HepG2 (cell line): Measurements from ENCODE around the gene MKNK1. TPM values are rescaled to one million over a fixed set of nuclear protein-coding genes. Genes with fewer than 3 reads are reported as not detected.

Experiments used
- AGO1 ChIP-seq: fragments of 200-400 bp; formaldehyde crosslinking; IDR thresholded peaks from 2 replicates; pipeline ENCODE4 v1.6.1; 2017; ENCODE audit warnings: mild to moderate bottlenecking, low read depth, low read length, moderate library complexity; ENCODE audit not compliant: poor library complexity, severe bottlenecking
- EEA1 ChIP-seq: sonication (generic); formaldehyde crosslinking; IDR thresholded peaks from 2 replicates; pipeline ENCODE4 v1.5.1; 2020; ENCODE audit warnings: mild to moderate bottlenecking, missing genetic modification reagents, borderline replicate concordance
- HOXA5 ChIP-seq: sonication (generic); formaldehyde crosslinking; IDR thresholded peaks from 2 replicates; pipeline ENCODE4 v1.4.0; 2020; ENCODE audit warnings: missing genetic modification reagents
- KDM5A ChIP-seq: fragments of 200-600 bp; sonication (generic); IDR thresholded peaks from 2 replicates; pipeline ENCODE4 v1.7.0; 2018; ENCODE audit warnings: antibody characterized with exemption, mild to moderate bottlenecking, low read length, borderline replicate concordance
- KLF12 ChIP-seq: sonication (generic); formaldehyde crosslinking; IDR thresholded peaks from 2 replicates; pipeline ENCODE4 v1.4.0; 2020; ENCODE audit warnings: missing genetic modification reagents, borderline replicate concordance
- NR2F6 ChIP-seq, 2 experiments: IDR thresholded peaks; 2 replicates each; pipeline ENCODE4 v1.6.1; 2016; ENCODE audit warnings: antibody characterized with exemption in 1 of 2, mild to moderate bottlenecking in 1 of 2
- PITX1 ChIP-seq: sonication (generic); formaldehyde crosslinking; IDR thresholded peaks from 2 replicates; pipeline ENCODE4 v1.5.1; 2020; ENCODE audit warnings: mild to moderate bottlenecking, missing genetic modification reagents
- PRDM10 ChIP-seq: sonication (generic); formaldehyde crosslinking; IDR thresholded peaks from 2 replicates; pipeline ENCODE4 v1.4.0; 2020; ENCODE audit warnings: low read depth, missing genetic modification reagents
- RXRA ChIP-seq: sonication (generic); formaldehyde crosslinking; IDR thresholded peaks from 2 replicates; pipeline ENCODE4 v1.5.1; 2020; ENCODE audit warnings: missing genetic modification reagents
- SIN3A ChIP-seq: IDR thresholded peaks from 2 replicates; pipeline ENCODE4 v1.6.1; 2011; ENCODE audit warnings: low read depth, mild to moderate bottlenecking, control low read depth, low read length, borderline replicate concordance
- SRY ChIP-seq: sonication (generic); formaldehyde crosslinking; IDR thresholded peaks from 2 replicates; pipeline ENCODE4 v1.8.0; 2022; ENCODE audit warnings: mild to moderate bottlenecking, missing genetic modification reagents
- TRAFD1 ChIP-seq: sonication (generic); formaldehyde crosslinking; IDR thresholded peaks from 2 replicates; pipeline ENCODE4 v1.5.1; 2020; ENCODE audit warnings: missing genetic modification reagents, mild to moderate bottlenecking, borderline replicate concordance
- YEATS4 ChIP-seq: sonication (generic); formaldehyde crosslinking; IDR thresholded peaks from 2 replicates; pipeline ENCODE4 v1.4.0; 2020; ENCODE audit warnings: missing genetic modification reagents, borderline replicate concordance
- ZGPAT ChIP-seq: IDR thresholded peaks from 2 replicates; pipeline ENCODE4 v1.6.1; 2016; ENCODE audit warnings: mild to moderate bottlenecking
- ZNF124 ChIP-seq: sonication (generic); formaldehyde crosslinking; IDR thresholded peaks from 2 replicates; pipeline ENCODE4 v1.4.0; 2020; ENCODE audit warnings: missing genetic modification reagents
- ZNF333 ChIP-seq: sonication (generic); formaldehyde crosslinking; IDR thresholded peaks from 2 replicates; pipeline ENCODE4 v1.4.0; 2020; ENCODE audit warnings: mild to moderate bottlenecking, missing genetic modification reagents, borderline replicate concordance
- ZNF451 ChIP-seq: sonication (generic); formaldehyde crosslinking; IDR thresholded peaks from 2 replicates; pipeline ENCODE4 v1.5.0; 2020; ENCODE audit warnings: mild to moderate bottlenecking, missing genetic modification reagents
- ZNF574 ChIP-seq: sonication (generic); formaldehyde crosslinking; IDR thresholded peaks from 2 replicates; pipeline ENCODE4 v1.4.0; 2020; ENCODE audit warnings: missing genetic modification reagents
- polyA plus RNA-seq, 8 experiments: library from polyadenylated mRNA; depleted of rRNA in 3 of 8; stranded (reverse) in 7 of 8; unstranded in 1 of 8; fragments of >200 nt; fragmentation: Illumina TruSeq in 4 of 8; extraction: Trizol in 4 of 8; gene quantifications; 2 replicates each; pipeline versions ENCODE4 v1.2.1 to v1.2.3, GENCODE V29; 2011 to 2016; ENCODE audit warnings: low read depth in 4 of 8, missing spikeins in 1 of 8, mixed read lengths in 1 of 8; ENCODE audit not compliant: insufficient read depth in 1 of 8
- total RNA-seq, 5 experiments: library from RNA; depleted of rRNA; stranded (reverse); fragments of >200 nt; fragmentation: Illumina TruSeq; extraction: Trizol; gene quantifications; 2 replicates each; pipeline ENCODE4 v1.2.3, GENCODE V29; 2016; ENCODE audit warnings: low read depth in 1 of 5

The MKNK1 gene
- total and polyA plus RNA-seq, 2 of the 13 experiments (the other 11 are each of a cell fraction or from before 2014, with no cell fraction given), result 18.5 to 24.1 TPM

DNA sequence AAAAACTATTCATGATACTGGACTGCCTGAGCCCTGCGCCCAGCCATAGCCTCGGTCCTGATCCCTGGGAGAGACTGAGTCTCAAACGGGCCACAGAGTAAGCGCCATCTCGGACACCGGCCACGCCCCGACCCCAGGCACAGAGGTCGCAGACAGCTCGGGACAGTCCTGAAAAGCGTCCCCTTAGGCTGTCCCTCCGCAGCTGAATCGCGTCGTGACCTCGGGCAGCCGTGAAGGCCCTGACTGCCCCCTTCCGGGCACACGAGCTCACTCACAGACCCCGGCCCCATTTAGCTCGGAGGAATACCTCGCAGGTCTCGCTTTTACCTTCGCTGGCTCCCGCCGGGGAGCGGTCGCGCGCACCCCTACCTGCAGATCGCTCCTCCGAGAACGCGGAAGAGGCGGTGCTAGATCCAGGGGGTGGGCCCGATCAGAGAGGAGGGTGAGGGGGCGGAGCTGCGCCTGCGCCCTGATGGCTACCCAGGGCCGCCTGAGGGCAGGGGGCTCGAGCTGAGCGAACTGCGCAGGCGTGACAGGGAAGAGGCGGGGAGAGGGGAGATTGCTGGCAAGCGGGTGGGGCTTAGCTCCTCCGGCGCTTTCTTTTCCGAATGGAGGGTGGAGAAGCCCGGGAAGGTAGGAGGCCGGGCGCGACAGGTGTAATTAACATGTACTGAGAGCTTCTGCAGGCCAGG, at the start of gene MKNK1 (continued):
- 0 out of 2 replicates have a peak, but pooled peaks have one; percentile 45 for TF ChIP-seq ZNF333
- TF ChIP-seq YEATS4 (CRISPR knock-in tag), result peak; percentile 89
- TF ChIP-seq SRY, result peak; percentile 72; the same call in 1 of the 2 replicates
- peak; percentile 75 for TF ChIP-seq AGO1
- TF ChIP-seq ZNF451, result 0 out of 2 replicates have a peak, but pooled peaks have one; percentile 26
- peak; percentile 77 for TF ChIP-seq RXRA
- TF ChIP-seq SIN3A, result peak; percentile 79; the same call in 1 of the 2 replicates
- peak; percentile 63 for TF ChIP-seq ZNF124 (CRISPR knock-in tag)
- TF ChIP-seq ZGPAT (CRISPR knock-in tag), result peak; percentile 34; the same call in 1 of the 2 replicates
- TF ChIP-seq ZNF574, result peak; percentile 58
- TF ChIP-seq KDM5A, result peak; percentile 56; the same call in 1 of the 2 replicates
- TF ChIP-seq HOXA5, result peak; percentile 59; the same call in 1 of the 2 replicates
- TF ChIP-seq PRDM10, result peak; percentile 75
- TF ChIP-seq TRAFD1, result peak; percentile 25; the same call in 1 of the 2 replicates
- peak; percentile 44; the same call in 1 of the 2 replicates for TF ChIP-seq PITX1
- peak; percentile 88 for TF ChIP-seq KLF12 (CRISPR knock-in tag)
- TF ChIP-seq EEA1 (CRISPR knock-in tag), result 0 out of 2 replicates have a peak, but pooled peaks have one; percentile 65
- TF ChIP-seq NR2F6 (IDR thresholded peaks at IDR 0.05), result no peak
- peak; percentile 22; the same call in 1 of the 2 replicates for TF ChIP-seq NR2F6 (CRISPR knock-in tag; IDR thresholded peaks at IDR 0.05)
